Superior temporal gyrus (tissue), 1 donor: ENCODE results near the gene PIK3CD.

Experiments used
- DNase-seq: peaks from one replicate; pipeline ENCODE4 v3.0.0-alpha.2; 2016; ENCODE audit errors: extremely low spot score

PIK3CD gene

GRCh38 chr1:9718006-9718680 is 66.6 kb downstream of the PIK3CD start:
- DNase-seq: no peak

GRCh38 chr1:9719978-9720722 is 68.6 kb downstream of the PIK3CD start:
- no peak for DNase-seq

GRCh38 chr1:9720785-9721605 is 69.5 kb downstream of the PIK3CD start:
- DNase-seq: no peak

- no peak for DNase-seq
These were observed 70.3 kb downstream of the PIK3CD start for GRCh38 chr1:9721606-9722377.

GRCh38 chr1:9722378-9722749 is 70.8 kb downstream of the PIK3CD start:
- no peak for DNase-seq

- no peak for DNase-seq
These were observed 71.7 kb downstream of the PIK3CD start for GRCh38 chr1:9723068-9723805.

- no peak for DNase-seq
These were observed 72.4 kb downstream of the PIK3CD start for GRCh38 chr1:9723926-9724325.

GRCh38 chr1:9724706-9725476 is 73.4 kb downstream of the PIK3CD start:
- DNase-seq: no peak

GRCh38 chr1:9726406-9726805 is 74.9 kb downstream of the PIK3CD start:
- DNase-seq: no peak

GRCh38 chr1:9726905-9727595 is 75.5 kb downstream of the PIK3CD start:
- no peak for DNase-seq

- no peak for DNase-seq
These were observed 77.1 kb downstream of the PIK3CD start for GRCh38 chr1:9728451-9729295.

GRCh38 chr1:9729523-9729922 is 78.0 kb downstream of the PIK3CD start:
- no peak for DNase-seq

GRCh38 chr1:9730096-9730901 is 78.8 kb downstream of the PIK3CD start:
- DNase-seq: no peak

GRCh38 chr1:9731051-9731537 is 79.6 kb downstream of the PIK3CD start:
- DNase-seq: no peak

GRCh38 chr1:9731561-9731960 is 80.0 kb downstream of the PIK3CD start:
- no peak for DNase-seq

GRCh38 chr1:9732123-9732971 is 80.8 kb downstream of the PIK3CD start:
- no peak for DNase-seq
